Neutrophil (primary cell): Measurements from ENCODE around the gene AMH.

ENCODE experiments used
- H3K27ac ChIP-seq: fragments of 200-600 bp; sonication (generic); 2 replicates; pipeline ENCODE4 v1.5.1; 2016; ENCODE audit warnings: mild to moderate bottlenecking, moderate library complexity
- H3K27me3 ChIP-seq: fragments of 200-600 bp; sonication (generic); 2 replicates; pipeline ENCODE4 v1.6.0; 2016; ENCODE audit warnings: mild to moderate bottlenecking
- H3K36me3 ChIP-seq: fragments of 200-600 bp; sonication (generic); 2 replicates; pipeline ENCODE4 v1.5.1; 2017
- H3K4me1 ChIP-seq, 2 experiments: fragments of 200-600 bp in 1 of 2; sonication (generic) in 1 of 2; 1 replicate in 1 of 2; 2 replicates in 1 of 2; pipeline versions ENCODE4 v1.5.1 to v1.6.1; 2013 to 2016; ENCODE audit warnings: low read depth in 1 of 2, low read length in 1 of 2, mild to moderate bottlenecking in 1 of 2, moderate library complexity in 1 of 2; ENCODE audit not compliant: control insufficient read depth in 1 of 2, insufficient read depth in 1 of 2
- H3K4me3 ChIP-seq, 2 experiments: fragments of 200-600 bp in 1 of 2; sonication (generic) in 1 of 2; 1 replicate in 1 of 2; 2 replicates in 1 of 2; pipeline ENCODE4 v1.5.1; 2013 to 2016; ENCODE audit warnings: low read depth in 1 of 2, low read length in 1 of 2, mild to moderate bottlenecking in 1 of 2, moderate library complexity in 1 of 2
- H3K9me3 ChIP-seq: fragments of 200-600 bp; sonication (generic); 2 replicates; pipeline ENCODE4 v1.5.1; 2016
- CTCF ChIP-seq: fragments of 200-600 bp; sonication (generic); IDR thresholded peaks from 2 replicates; pipeline ENCODE4 v1.5.1; 2016; ENCODE audit warnings: antibody characterized with exemption

Gene AMH

DNA sequence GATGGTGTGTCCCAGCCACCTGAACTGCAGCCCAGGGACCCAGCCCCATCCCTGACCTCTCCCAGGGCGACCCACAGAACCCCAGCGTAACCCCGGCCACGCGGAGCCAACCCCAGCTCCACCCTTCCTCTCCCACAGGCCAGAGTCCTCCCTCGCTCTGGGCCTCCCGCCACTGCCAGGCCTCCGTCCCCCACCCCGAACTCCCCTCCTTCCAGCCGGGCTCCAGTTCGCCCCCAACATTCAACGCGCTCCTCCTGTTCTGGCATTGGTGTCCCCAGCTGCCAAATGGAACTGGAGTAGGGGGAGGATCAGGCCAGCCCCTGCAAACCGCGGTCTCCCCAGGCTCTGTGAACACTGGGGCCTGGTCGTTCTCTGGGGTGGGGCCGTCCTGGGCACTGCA, 51.4 kb downstream of the AMH start:
- no peaks in the 10 kb centered on the region for H3K9me3 ChIP-seq
- H3K36me3 ChIP-seq: peaks cover 18% of the 10 kb centered on the region
- no peak overlapping the region for H3K4me3 ChIP-seq
- H3K27me3 ChIP-seq: peaks cover 35% of the 10 kb centered on the region
- peak overlapping the region; percentile 8 for H3K27ac ChIP-seq
- peaks cover 22 to 46% of the 10 kb centered on the region in 2 experiments for H3K4me1 ChIP-seq
- TF ChIP-seq CTCF: no peak
